SKM-1 treated with dmso at 0.1 percent for 144 hours (cell line): ENCODE results near the gene CBL.
A peak's percentile ranks its signal among the peaks of the same experiment; 100 is the strongest.
"Not testable (repeated sequence)": the region's sequence is repeated elsewhere in the genome, so short reads cannot be mapped to it uniquely, and the experiment has no call there.

ENCODE experiments used
- DNase-seq: peaks from one replicate; lab custom pipeline; 2025; ENCODE audit not compliant: unreplicated experiment; lab: John Stamatoyannopoulos, UW

Gene CBL

GRCh38 chr11:119205574-119206510 is at the start of gene CBL:
Gene CBL, plus strand, starts transcription at chr11:119206339. Its CDS starts 79 bp downstream, at chr11:119206418.
- peak; percentile 66 for DNase-seq

GRCh38 chr11:119156496-119156895 is 49.6 kb upstream of the CBL start:
- no peak for DNase-seq

GRCh38 chr11:119157063-119157462 is 49.1 kb upstream of the CBL start:
- DNase-seq: no peak

- no peak for DNase-seq
Measured at GRCh38 chr11:119158467-119158866, 47.7 kb upstream of the CBL start.

GRCh38 chr11:119160151-119160550 is 46.0 kb upstream of the CBL start:
- no peak for DNase-seq

GRCh38 chr11:119161871-119162270 is 44.3 kb upstream of the CBL start:
- DNase-seq: no peak

- no peak for DNase-seq
Measured at GRCh38 chr11:119166368-119167076, 39.6 kb upstream of the CBL start.

- not testable (repeated sequence) for DNase-seq
Measured at GRCh38 chr11:119167077-119167458, 39.1 kb upstream of the CBL start.

- DNase-seq: no peak
Measured at GRCh38 chr11:119167933-119168332, 38.2 kb upstream of the CBL start.

GRCh38 chr11:119168471-119169281 is 37.5 kb upstream of the CBL start, which contains the start of gene NLRX1:
Gene NLRX1, plus strand, starts transcription at chr11:119168725. Its CDS starts 2,679 bp downstream, at chr11:119171404.
- peak; percentile 81 for DNase-seq

- peak; percentile 54 for DNase-seq
Measured at GRCh38 chr11:119169282-119169719, 36.8 kb upstream of the CBL start.

- DNase-seq: peak; percentile 70
Measured at GRCh38 chr11:119172513-119172912, 33.6 kb upstream of the CBL start.

GRCh38 chr11:119173453-119173852 is 32.7 kb upstream of the CBL start:
- no peak for DNase-seq

GRCh38 chr11:119175493-119176077 is 30.6 kb upstream of the CBL start:
- no peak for DNase-seq

GRCh38 chr11:119178166-119178680 is 27.9 kb upstream of the CBL start:
- no peak for DNase-seq

GRCh38 chr11:119179342-119179741 is 26.8 kb upstream of the CBL start:
- no peak for DNase-seq

- DNase-seq: no peak
Measured at GRCh38 chr11:119179983-119180382, 26.2 kb upstream of the CBL start.

GRCh38 chr11:119180729-119181676 is 25.1 kb upstream of the CBL start:
- DNase-seq: no peak

- peak; percentile 68 for DNase-seq
Measured at GRCh38 chr11:119181677-119182412, 24.3 kb upstream of the CBL start.
